GM19324 (cell line): Measurements from ENCODE around the gene PLCB3.
A peak's percentile ranks its signal among the peaks of the same experiment; 100 is the strongest.

Experiments used
- ATAC-seq: cut with Tn5 transposase; IDR thresholded peaks from one replicate; pipeline ENCODE4 v1.9.1; 2021; ENCODE audit warnings: mild to moderate bottlenecking, moderate library complexity; ENCODE audit not compliant: unreplicated experiment, low FRiP score

The PLCB3 gene

DNA sequence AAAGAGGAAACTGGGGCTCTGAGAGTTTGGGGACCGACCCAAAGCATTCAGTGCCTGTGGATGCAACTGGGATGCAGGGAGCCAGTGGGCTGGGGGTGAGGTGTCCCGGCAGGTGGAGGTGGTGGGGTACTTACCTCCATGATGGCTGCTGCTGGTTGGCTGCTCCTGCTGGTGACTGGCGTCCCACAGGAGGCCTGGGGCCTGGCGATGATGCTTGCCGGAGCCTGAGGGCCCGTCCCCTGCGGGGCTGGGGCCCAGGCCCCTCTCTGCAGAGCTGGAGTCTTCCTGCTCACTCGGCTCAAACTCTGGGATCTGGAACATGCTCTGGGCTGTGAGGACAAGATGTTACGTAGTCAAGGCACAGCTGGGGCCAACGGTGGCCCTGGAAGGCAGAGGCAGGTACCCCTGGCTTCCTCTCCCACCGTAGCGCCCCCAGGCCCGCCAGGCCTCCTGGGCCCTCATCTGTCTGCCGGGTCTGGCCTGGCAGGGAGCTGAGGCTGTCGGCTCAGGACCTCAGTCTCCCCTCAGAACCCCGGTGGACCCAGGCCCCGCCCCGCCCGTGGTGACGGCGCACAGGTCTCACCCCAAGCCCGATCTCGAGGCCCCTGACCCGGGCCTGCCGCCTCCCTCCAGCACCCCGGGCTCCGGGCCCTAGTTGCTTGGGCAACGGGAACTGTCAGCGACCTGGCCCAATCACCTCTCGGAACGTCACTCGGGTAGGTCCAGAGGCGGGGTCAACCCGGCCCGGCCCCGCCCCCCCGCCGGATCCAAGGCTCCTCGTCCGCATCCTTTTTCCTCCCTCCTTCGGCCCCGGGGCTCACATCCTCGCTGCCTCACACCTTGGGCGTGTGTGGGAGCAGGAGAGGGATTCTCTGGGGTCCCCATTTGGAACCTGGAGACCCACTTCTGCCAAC is 33.0 kb downstream of the PLCB3 start, which contains the start of gene BAD:
BAD (minus strand) TSS at position 618 of the 914 bp plus-strand sequence; CDS start at position 321, 297 bp downstream.
- ATAC-seq, result peak; percentile 50

DNA sequence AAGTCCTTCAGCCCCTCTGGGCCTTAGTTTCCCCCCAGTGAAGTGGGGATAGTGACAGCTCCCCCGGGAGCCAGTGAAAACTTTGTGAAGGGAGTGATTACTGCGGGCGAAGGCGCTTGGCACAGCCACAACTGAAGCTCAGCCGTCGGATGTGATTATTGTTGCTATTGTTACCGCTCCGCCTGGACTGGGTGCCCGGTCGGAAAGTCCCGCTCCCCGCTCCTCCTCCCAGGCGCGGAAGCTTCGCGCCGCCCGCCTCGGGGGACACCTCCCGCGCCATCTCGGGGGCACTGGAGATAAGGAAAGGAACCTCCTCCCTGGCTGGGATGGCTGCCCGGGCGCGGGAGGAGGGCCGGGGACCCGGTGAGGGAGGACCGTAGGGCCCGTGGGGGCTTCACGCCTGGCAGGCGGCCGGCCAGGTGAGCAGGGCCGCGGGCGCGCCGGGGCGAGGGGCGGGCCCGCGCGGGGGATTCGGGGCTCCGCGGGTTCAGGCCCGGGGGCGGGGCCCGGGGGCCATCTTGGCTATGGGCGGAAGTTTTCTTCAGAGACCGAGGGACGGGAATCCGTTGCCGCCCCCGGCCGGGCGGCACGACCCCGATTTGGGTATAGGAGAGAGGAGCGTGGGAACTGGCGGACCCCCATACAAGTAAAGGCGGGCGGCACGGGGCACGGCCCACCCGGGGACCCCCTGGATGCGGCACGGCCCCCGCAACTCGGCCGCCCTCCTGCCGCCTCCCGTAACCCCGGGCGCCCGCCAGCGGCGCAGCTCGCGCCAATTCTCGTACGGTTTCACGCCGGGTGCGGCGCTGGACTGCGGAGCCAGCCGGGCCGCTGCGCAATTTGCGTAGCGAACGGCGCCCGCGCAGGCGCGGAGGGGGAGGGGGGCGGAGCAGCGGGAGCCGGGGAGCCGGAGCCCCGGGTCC is 33.9 kb downstream of the PLCB3 start, which contains the start of gene GPR137:
GPR137 (plus strand) TSS at position 887 of the 923 bp plus-strand sequence. CDS start 677 bp downstream, outside the sequence.
- ATAC-seq, result peak; percentile 74

- ATAC-seq, result no peak
Observed at GRCh38 chr11:64285885-64286800, 34.8 kb downstream of the PLCB3 start.

DNA sequence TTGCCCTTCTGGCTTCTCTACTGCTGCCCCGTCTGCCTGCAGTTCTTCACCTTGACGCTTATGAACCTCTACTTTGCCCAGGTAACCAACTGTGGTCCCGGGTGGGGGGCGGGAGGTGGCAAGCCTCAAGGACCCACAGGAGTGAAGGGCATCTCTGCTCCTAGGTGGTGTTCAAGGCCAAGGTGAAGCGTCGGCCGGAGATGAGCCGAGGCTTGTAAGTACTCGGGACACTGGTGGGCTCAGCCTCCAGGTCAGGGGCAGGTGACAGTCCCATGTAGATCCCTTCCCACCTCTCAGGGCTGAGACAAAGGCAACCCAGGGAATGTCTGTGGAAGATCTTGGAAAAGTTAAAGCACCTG is 35.5 kb downstream of the PLCB3 start:
- no peak for ATAC-seq

GRCh38 chr11:64287676-64288352 is 36.5 kb downstream of the PLCB3 start:
- no peak for ATAC-seq

DNA sequence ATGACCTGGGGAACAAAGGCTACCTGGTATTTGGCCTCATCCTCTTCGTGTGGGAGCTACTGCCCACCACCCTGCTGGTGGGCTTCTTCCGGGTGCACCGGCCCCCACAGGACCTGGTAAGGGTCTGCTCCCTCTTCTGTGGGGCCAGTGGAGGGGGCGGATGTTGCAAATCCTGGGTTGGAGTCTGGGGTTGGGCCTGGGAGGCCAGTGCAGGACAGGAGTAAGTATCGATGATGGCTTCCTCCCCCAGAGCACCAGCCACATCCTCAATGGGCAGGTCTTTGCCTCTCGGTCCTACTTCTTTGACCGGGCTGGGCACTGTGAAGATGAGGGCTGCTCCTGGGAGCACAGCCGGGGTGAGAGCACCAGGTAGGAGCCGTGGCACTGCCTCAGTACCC is 37.0 kb downstream of the PLCB3 start:
- ATAC-seq, result no peak

DNA sequence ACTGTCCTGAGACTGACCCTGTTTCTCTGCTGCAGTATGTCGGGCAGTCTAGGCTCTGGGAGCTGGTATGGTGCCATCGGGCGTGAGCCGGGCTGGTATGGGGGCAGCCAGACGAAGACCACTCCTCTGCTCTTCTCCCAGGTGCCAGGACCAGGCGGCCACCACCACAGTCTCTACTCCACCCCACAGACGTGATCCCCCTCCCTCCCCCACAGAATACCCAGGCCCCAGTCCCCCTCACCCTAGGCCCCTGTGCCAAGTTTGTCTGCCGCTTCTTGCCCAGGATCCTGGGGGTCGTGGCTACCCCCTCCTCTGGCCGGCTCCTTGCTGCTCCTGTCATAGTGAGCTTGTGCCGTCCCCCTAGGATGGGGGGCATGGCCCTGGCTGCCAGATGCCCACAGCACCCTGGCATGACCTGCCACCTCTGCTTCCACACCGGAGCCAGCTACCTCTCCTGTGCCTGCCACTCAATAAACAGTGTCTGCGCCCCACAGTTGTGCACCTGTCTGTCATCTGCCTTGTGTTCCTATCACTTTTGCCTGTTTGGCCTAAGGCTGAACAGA is 37.8 kb downstream of the PLCB3 start:
- ATAC-seq, result no peak

DNA sequence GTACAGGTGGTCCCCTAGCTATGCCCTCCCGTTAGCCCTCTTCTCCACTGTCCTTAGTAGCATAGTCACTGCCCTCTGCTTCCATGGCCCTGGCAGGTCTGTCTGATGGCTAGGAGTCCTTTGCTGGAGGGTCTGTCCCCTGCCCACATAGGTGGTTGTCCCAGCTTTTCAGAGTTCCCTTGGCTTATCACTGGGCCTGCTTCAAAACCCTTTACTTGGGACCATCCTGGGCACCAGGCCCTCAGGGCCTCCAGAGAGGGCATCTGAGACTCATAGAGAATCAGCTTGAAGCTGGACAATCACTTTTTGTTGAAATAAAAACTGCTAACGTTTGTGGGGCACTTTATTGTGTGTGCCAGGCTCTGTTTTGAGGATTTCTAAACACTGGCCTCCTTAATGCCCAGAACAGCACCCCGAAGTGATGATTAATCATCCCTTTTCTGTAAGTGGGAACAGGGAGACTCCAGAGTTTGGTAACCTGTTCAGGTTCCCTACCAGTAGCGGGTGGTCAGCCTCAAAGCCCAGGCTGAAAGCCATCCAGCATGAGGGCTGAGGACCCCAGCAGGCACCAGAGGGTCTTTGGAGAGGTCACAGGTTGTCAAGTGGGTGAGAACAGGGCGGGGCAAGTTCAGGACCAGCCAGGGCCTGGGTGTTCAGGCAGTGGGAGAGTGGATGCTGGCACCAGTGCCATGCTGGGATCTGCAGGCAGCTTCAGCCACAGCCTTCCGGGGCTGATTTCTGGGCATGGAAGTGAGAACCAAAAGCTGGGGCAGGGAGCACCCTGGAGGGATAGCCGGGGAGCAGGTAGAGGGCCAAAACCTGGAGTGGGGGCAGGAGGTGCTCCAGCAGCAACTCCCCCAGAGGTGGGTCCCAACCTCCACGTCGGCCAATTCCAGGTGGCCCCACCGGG is 39.3 kb downstream of the PLCB3 start:
- ATAC-seq, result no peak

- ATAC-seq, result no peak
Observed at GRCh38 chr11:64291262-64291751, 40.0 kb downstream of the PLCB3 start, which contains the start of gene KCNK4. TSS of gene KCNK4 (plus strand) at chr11:64291302. CDS start at chr11:64293019, 1,717 bp downstream.

- ATAC-seq, result no peak
Observed at GRCh38 chr11:64291752-64292459, 40.6 kb downstream of the PLCB3 start.

DNA sequence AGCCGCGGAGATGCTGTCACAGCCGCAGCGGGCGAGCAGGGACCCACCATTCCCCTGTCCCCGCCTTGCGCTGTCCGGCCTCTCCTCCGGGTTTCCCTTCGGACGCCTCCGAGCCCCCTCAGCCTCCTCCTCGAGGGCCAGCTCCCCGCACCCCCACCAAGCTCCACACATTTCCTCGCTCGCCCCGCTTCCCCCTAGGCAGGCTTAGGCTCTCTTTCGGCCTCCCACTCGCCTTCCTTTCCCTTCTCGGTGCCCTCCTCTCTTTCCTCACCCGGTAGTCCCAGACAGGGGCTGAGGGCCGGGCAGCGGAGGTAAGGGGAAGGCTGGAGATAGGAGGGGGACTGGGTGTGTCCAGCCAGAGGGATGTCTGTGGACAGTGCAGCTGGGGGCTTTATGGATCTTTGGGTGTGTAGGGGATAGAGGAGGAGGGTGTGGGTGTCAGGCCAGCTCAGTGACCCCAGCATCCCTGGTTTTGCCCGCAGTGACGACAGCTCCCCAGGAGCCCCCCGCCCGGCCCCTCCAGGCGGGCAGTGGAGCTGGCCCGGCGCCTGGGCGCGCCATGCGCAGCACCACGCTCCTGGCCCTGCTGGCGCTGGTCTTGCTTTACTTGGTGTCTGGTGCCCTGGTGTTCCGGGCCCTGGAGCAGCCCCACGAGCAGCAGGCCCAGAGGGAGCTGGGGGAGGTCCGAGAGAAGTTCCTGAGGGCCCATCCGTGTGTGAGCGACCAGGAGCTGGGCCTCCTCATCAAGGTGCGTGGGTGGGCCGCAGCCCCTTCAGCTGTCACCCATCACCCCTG is 41.3 kb downstream of the PLCB3 start:
- no peak for ATAC-seq

DNA sequence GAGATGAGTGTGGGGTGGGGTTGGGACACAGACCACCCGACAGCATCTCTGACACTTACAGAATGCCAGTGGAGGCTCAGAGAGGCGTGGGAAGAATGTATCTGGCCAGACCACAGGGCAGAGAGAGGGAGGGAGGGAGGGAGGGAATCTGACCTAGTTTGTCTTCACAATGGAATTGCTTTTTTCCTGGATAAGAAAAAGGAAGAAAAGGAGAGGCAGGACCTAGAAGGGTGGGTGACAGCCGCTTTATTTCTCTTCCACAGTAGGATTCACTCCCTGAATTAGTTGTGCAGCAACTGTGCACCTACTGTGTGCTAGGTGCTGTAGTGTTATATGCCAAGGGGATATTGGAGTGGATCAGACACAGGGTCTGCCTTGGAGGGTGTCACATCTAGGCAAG is 43.4 kb downstream of the PLCB3 start:
- no peak for ATAC-seq

GRCh38 chr11:64295760-64296159 is 44.4 kb downstream of the PLCB3 start:
- no peak for ATAC-seq

- no peak for ATAC-seq
Observed at GRCh38 chr11:64296236-64296635, 44.9 kb downstream of the PLCB3 start.

DNA sequence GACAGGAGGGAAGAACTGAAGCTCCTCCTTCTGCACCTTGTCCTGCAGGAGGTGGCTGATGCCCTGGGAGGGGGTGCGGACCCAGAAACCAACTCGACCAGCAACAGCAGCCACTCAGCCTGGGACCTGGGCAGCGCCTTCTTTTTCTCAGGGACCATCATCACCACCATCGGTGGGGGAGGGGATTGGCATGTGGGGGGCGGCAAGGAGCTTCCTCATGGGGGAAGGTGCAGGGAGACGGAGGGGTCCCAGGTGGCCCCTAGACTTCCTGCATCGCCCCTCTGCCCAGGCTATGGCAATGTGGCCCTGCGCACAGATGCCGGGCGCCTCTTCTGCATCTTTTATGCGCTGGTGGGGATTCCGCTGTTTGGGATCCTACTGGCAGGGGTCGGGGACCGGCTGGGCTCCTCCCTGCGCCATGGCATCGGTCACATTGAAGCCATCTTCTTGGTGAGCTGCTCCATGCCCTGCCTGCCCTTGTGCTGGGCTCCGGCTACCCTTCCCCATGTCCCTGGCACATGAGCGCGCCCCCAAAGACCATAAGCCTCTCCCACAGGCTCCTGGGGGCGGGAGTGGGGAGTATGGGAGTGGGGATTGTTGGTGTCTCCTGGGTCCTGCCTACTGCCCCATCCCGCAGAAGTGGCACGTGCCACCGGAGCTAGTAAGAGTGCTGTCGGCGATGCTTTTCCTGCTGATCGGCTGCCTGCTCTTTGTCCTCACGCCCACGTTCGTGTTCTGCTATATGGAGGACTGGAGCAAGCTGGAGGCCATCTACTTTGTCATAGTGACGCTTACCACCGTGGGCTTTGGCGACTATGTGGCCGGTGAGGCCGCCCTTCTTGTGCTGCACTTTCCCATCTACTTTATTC is 45.7 kb downstream of the PLCB3 start:
- ATAC-seq, result no peak
